Fibroblast of lung (primary cell): ENCODE data around the gene SPECC1L. TPM values are rescaled to one million over a fixed set of nuclear protein-coding genes. Genes with fewer than 3 reads are reported as not detected.

Source experiments
- DNase-seq, 2 donors: peaks; one replicate each; pipeline versions ENCODE4 v3.0.0 to v3.0.0-alpha.2; 2010; ENCODE audit warnings: low read depth in 2 of 2
- H2AFZ ChIP-seq: 2 replicates; pipeline ENCODE4 v1.5.1; 2012; ENCODE audit warnings: low read length, control low read depth, inconsistent platforms
- H3K27ac ChIP-seq: 2 replicates; pipeline ENCODE4 v1.5.1; 2011; ENCODE audit warnings: low read length, control low read depth; ENCODE audit not compliant: insufficient read depth
- H3K27me3 ChIP-seq: 2 replicates; pipeline ENCODE4 v1.5.1; 2011; ENCODE audit warnings: mild to moderate bottlenecking, low read length; ENCODE audit not compliant: control insufficient read depth, insufficient read depth
- H3K36me3 ChIP-seq: 2 replicates; pipeline ENCODE4 v1.5.1; 2011; ENCODE audit warnings: low read length; ENCODE audit not compliant: control insufficient read depth, insufficient read depth
- H3K4me1 ChIP-seq: 2 replicates; pipeline ENCODE4 v1.5.1; 2011; ENCODE audit warnings: low read length; ENCODE audit not compliant: control insufficient read depth, insufficient read depth; ENCODE audit errors: extremely low read depth
- H3K4me2 ChIP-seq: 2 replicates; pipeline ENCODE4 v1.5.1; 2011; ENCODE audit warnings: low read length, control low read depth; ENCODE audit not compliant: insufficient read depth; ENCODE audit errors: extremely low read depth
- H3K4me3 ChIP-seq, 4 experiments: fragments of 200-600 bp in 1 of 4; sonication (generic) in 1 of 4; replicated peaks in 1 of 4; 2 replicates each; pipeline ENCODE4 v1.5.1; 2011 to 2016; ENCODE audit warnings: low read length in 4 of 4, low read depth in 3 of 4, mild to moderate bottlenecking in 3 of 4, control low read depth in 2 of 4, inconsistent platforms in 1 of 4, mixed read lengths in 1 of 4; ENCODE audit not compliant: insufficient read depth in 1 of 4; ENCODE audit errors: control extremely low read depth in 1 of 4
- H3K79me2 ChIP-seq: 2 replicates; pipeline ENCODE4 v1.5.1; 2012; ENCODE audit warnings: mild to moderate bottlenecking, low read length, inconsistent platforms; ENCODE audit not compliant: control insufficient read depth, insufficient read depth
- H3K9ac ChIP-seq: 2 replicates; pipeline ENCODE4 v1.5.1; 2011; ENCODE audit warnings: mild to moderate bottlenecking, low read length, control low read depth; ENCODE audit not compliant: insufficient read depth
- H3K9me3 ChIP-seq: 2 replicates; pipeline ENCODE4 v1.5.1; 2012; ENCODE audit warnings: low read depth, low read length; ENCODE audit not compliant: control insufficient read depth, insufficient read depth
- H4K20me1 ChIP-seq: 2 replicates; pipeline ENCODE4 v1.5.1; 2011; ENCODE audit warnings: low read length; ENCODE audit not compliant: control insufficient read depth, insufficient read depth; ENCODE audit errors: extremely low read depth
- EZH2 ChIP-seq: IDR thresholded peaks from 2 replicates; pipeline ENCODE4 v1.5.1; 2012; ENCODE audit warnings: low read length, control low read depth, mild to moderate bottlenecking; ENCODE audit errors: missing control alignments
- polyA plus RNA-seq, 2 donors: library from polyadenylated mRNA; depleted of rRNA in 1 of 2; stranded (reverse) in 1 of 2; unstranded in 1 of 2; fragments of >200 nt; gene quantifications; 2 replicates each; pipeline ENCODE4 v1.2.1, GENCODE V29; 2011 to 2012; ENCODE audit warnings: missing spikeins in 1 of 2
- total RNA-seq: library from RNA; depleted of rRNA; stranded (reverse); fragments of >200 nt; gene quantifications from 2 replicates; pipeline ENCODE4 v1.2.1, GENCODE V29; 2014
- TF ChIP-seq, protein P1 (sequence below), 2 donors: IDR thresholded peaks in 1 of 2; conservative IDR thresholded peaks in 1 of 2; 1 replicate in 1 of 2; 2 replicates in 1 of 2; pipeline ENCODE4 v1.5.1; 2011 to 2012; ENCODE audit warnings: low read length in 2 of 2, control low read depth in 1 of 2, inconsistent platforms in 1 of 2, low read depth in 1 of 2, mild to moderate bottlenecking in 1 of 2

The SPECC1L gene
- total and polyA plus RNA-seq, 2 donors (not counting 1 experiment from before 2014, with no cell fraction given) = 40.3 to 46.2 TPM

DNA sequence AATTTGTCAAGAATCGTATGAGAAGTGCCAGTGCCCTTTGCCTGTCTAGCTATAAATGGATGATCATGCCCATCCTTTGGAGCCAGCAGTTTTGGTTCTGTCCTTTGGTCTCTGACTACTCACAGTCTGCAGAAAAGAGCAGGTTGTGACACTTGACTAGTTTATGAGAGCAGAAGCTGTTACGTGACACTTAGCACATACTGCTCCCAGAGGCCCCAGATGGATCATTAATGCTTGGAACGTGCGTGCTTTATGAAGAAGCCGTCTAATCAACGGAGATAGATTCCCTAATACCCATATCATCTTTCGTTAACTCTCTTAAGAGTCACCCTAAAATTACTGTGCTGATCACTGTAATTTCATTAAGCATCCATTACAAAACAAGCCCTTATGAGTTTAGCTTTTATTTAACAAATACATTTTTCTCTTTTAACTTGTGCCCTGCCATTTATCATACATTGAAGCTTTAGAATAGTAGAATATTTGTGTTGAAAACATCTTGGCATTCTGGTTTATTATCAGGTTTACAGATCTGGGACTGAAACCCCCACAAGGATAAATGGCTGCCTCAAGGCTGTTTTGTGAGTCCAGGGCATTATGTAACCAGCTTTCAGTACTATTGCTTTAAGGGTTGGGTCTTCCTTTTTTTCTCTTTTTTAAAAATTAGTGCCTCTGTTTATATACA lies 109.7 kb downstream of the SPECC1L start:
- peaks cover 5% of the 10 kb centered on the region for H3K36me3 ChIP-seq
- no peak overlapping the region for H3K27ac ChIP-seq
- no peaks in the 10 kb centered on the region for H3K79me2 ChIP-seq
- H3K4me1 ChIP-seq = no peaks in the 10 kb centered on the region
- H2AFZ ChIP-seq = no peak overlapping the region
- no peak overlapping the region for H3K9ac ChIP-seq
- H3K4me3 ChIP-seq = no peak overlapping the region
- no peak for TF ChIP-seq EZH2
- TF ChIP-seq, protein P1, sequence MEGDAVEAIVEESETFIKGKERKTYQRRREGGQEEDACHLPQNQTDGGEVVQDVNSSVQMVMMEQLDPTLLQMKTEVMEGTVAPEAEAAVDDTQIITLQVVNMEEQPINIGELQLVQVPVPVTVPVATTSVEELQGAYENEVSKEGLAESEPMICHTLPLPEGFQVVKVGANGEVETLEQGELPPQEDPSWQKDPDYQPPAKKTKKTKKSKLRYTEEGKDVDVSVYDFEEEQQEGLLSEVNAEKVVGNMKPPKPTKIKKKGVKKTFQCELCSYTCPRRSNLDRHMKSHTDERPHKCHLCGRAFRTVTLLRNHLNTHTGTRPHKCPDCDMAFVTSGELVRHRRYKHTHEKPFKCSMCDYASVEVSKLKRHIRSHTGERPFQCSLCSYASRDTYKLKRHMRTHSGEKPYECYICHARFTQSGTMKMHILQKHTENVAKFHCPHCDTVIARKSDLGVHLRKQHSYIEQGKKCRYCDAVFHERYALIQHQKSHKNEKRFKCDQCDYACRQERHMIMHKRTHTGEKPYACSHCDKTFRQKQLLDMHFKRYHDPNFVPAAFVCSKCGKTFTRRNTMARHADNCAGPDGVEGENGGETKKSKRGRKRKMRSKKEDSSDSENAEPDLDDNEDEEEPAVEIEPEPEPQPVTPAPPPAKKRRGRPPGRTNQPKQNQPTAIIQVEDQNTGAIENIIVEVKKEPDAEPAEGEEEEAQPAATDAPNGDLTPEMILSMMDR (conservative IDR thresholded peaks at IDR 0.05 in 1 of 2, IDR thresholded peaks at IDR 0.05 in 1 of 2; ENCODE audit: low read depth in 1 of 2, low read length in 2 of 2) = no peak
- H3K27me3 ChIP-seq = no peaks in the 10 kb centered on the region
- H4K20me1 ChIP-seq = no peaks in the 10 kb centered on the region
- H3K9me3 ChIP-seq = no peaks in the 10 kb centered on the region
- no peak overlapping the region for H3K4me2 ChIP-seq
- DNase-seq = no peak

DNA sequence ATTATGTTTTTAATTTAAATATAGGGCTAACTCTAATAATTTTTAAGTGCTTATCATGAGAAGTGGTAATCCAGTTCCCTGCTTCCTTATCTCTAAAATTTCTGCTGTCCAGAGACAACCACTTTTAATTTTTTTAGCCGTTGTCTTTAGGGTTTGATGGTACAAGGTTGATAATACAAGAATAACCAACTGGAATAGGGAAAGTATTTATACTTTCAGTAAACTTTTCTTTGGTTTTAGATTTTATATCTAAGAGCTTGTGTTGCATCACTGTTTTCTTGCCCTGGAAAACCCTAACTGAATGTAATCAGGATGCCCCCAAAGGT lies 110.2 kb downstream of the SPECC1L start:
- H3K4me2 ChIP-seq = no peak overlapping the region
- no peak overlapping the region for H2AFZ ChIP-seq
- H3K4me1 ChIP-seq = no peaks in the 10 kb centered on the region
- peaks cover 5% of the 10 kb centered on the region for H3K36me3 ChIP-seq
- H3K27ac ChIP-seq = no peak overlapping the region
- H3K4me3 ChIP-seq = no peak overlapping the region
- no peak for TF ChIP-seq EZH2
- TF ChIP-seq, protein P1 (conservative IDR thresholded peaks at IDR 0.05 in 1 of 2, IDR thresholded peaks at IDR 0.05 in 1 of 2; ENCODE audit: low read depth in 1 of 2, low read length in 2 of 2) = no peak
- H3K9ac ChIP-seq = no peak overlapping the region
- no peaks in the 10 kb centered on the region for H3K79me2 ChIP-seq
- DNase-seq = no peak
- no peaks in the 10 kb centered on the region for H3K27me3 ChIP-seq
- H4K20me1 ChIP-seq = no peaks in the 10 kb centered on the region
- no peaks in the 10 kb centered on the region for H3K9me3 ChIP-seq

DNA sequence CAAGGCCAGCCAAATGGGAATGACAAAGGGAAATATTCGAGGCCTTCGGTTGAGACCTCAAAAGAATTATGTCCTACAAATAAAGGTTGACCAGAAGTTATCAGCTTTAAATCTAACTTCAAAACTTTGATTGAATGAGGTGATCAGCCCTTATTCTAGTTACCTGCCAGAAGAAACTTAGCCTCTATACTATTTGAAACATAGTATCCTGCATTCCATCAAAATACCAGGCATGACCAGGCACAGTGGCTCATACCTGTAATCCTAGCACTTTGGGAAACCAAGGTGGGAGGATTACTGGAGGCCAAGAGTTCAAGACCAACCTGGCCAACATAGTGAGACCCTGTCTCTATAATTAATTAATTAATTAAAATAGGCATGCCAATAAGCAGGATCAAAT lies 112.4 kb downstream of the SPECC1L start:
- Histone ChIP-seq H3K27me3 (no peaks in the 10 kb centered on the region), H3K4me1 (no peaks in the 10 kb centered on the region), H3K27ac (no peak overlapping the region), H3K36me3 (peaks cover 3% of the 10 kb centered on the region), H4K20me1 (no peaks in the 10 kb centered on the region), H3K9me3 (no peaks in the 10 kb centered on the region), H3K9ac (no peak overlapping the region), H3K79me2 (no peaks in the 10 kb centered on the region), H3K4me3 (no peak overlapping the region), H3K4me2 (no peak overlapping the region), H2AFZ (no peak overlapping the region)
- DNase-seq = no peak
- TF ChIP-seq, protein P1 (conservative IDR thresholded peaks at IDR 0.05 in 1 of 2, IDR thresholded peaks at IDR 0.05 in 1 of 2; ENCODE audit: low read depth in 1 of 2, low read length in 2 of 2) = no peak
- TF ChIP-seq EZH2 = no peak
